ENCODE results near the gene TOB1. TPM values are rescaled to one million over a fixed set of nuclear protein-coding genes. Genes with fewer than 3 reads are reported as not detected.

The TOB1 gene
- polyA plus RNA-seq, 1 donor (not counting 4 experiments of a cell fraction or from before 2014, with no cell fraction given): 64.4 TPM

GRCh38 chr17:50899559-50900319 is 33.6 kb upstream of the TOB1 start:
- Histone ChIP-seq H3K27me3 (ENCODE audit: control insufficient read depth, extremely low read depth, insufficient read depth, low read length) (no peaks in the 10 kb centered on the region), H3K9ac (ENCODE audit: control insufficient read depth, extremely low read depth, insufficient read depth, low read length) (no peak overlapping the region), H3K9me3 (ENCODE audit: control insufficient read depth, low read depth, low read length) (no peaks in the 10 kb centered on the region), H3K27ac (ENCODE audit: control insufficient read depth, insufficient read depth, low read length) (no peak overlapping the region), H4K20me1 (ENCODE audit: control insufficient read depth, extremely low read depth, insufficient read depth, low read length) (no peaks in the 10 kb centered on the region), H3K4me3 (ENCODE audit: control insufficient read depth in 2 of 3, extremely low read depth in 1 of 3, insufficient read depth in 2 of 3, low read depth in 1 of 3, low read length in 3 of 3) (no peak overlapping the region), H3K4me1 (ENCODE audit: control insufficient read depth, extremely low read depth, insufficient read depth, low read length) (peaks cover 30% of the 10 kb centered on the region), H3K9me1 (ENCODE audit: control insufficient read depth, extremely low read depth, insufficient read depth, low read length) (no peaks in the 10 kb centered on the region), H2AFZ (ENCODE audit: control insufficient read depth, low read length) (no peak overlapping the region), H3K36me3 (ENCODE audit: control insufficient read depth in 2 of 2, extremely low read depth in 1 of 2, insufficient read depth in 2 of 2, low read length in 2 of 2) (no peaks in the 10 kb centered on the region), H3K79me2 (ENCODE audit: control insufficient read depth, insufficient read depth, low read length) (no peaks in the 10 kb centered on the region), H3K4me2 (ENCODE audit: control insufficient read depth, extremely low read depth, insufficient read depth, low read depth, low read length) (no peak overlapping the region)
- dilution Hi-C loops (cut with MboI; ENCODE audit: extremely low pct_ligation_motif_present, low sequenced_read_pairs): no loop called here
- FAIRE-seq: no peak
- DNase-seq (ENCODE audit: low read depth, low spot score): no peak
- TF ChIP-seq CTCF (optimal IDR thresholded peaks at IDR 0.05 in 1 of 3, IDR thresholded peaks at IDR 0.05 in 1 of 3, conservative IDR thresholded peaks at IDR 0.05 in 1 of 3; ENCODE audit: extremely low read depth in 1 of 3, insufficient read depth in 2 of 3, low read length in 3 of 3) (no peak), EZH2 (IDR thresholded peaks at IDR 0.05; ENCODE audit: low read length) (no peak)

GRCh38 chr17:50899005-50899460 is 32.9 kb upstream of the TOB1 start:
- Histone ChIP-seq H3K9me1 (ENCODE audit: control insufficient read depth, extremely low read depth, insufficient read depth, low read length) (no peaks in the 10 kb centered on the region), H3K4me2 (ENCODE audit: control insufficient read depth, extremely low read depth, insufficient read depth, low read depth, low read length) (no peak overlapping the region), H3K9me3 (ENCODE audit: control insufficient read depth, low read depth, low read length) (no peaks in the 10 kb centered on the region), H3K27me3 (ENCODE audit: control insufficient read depth, extremely low read depth, insufficient read depth, low read length) (no peaks in the 10 kb centered on the region), H4K20me1 (ENCODE audit: control insufficient read depth, extremely low read depth, insufficient read depth, low read length) (no peaks in the 10 kb centered on the region), H3K79me2 (ENCODE audit: control insufficient read depth, insufficient read depth, low read length) (no peaks in the 10 kb centered on the region), H3K27ac (ENCODE audit: control insufficient read depth, insufficient read depth, low read length) (no peak overlapping the region), H2AFZ (ENCODE audit: control insufficient read depth, low read length) (no peak overlapping the region), H3K4me1 (ENCODE audit: control insufficient read depth, extremely low read depth, insufficient read depth, low read length) (peaks cover 23% of the 10 kb centered on the region), H3K9ac (ENCODE audit: control insufficient read depth, extremely low read depth, insufficient read depth, low read length) (no peak overlapping the region), H3K36me3 (ENCODE audit: control insufficient read depth in 2 of 2, extremely low read depth in 1 of 2, insufficient read depth in 2 of 2, low read length in 2 of 2) (no peaks in the 10 kb centered on the region), H3K4me3 (ENCODE audit: control insufficient read depth in 2 of 3, extremely low read depth in 1 of 3, insufficient read depth in 2 of 3, low read depth in 1 of 3, low read length in 3 of 3) (no peak overlapping the region)
- dilution Hi-C loops (cut with MboI; ENCODE audit: extremely low pct_ligation_motif_present, low sequenced_read_pairs): no loop called here
- DNase-seq (ENCODE audit: low read depth, low spot score): no peak
- no peak for FAIRE-seq
- TF ChIP-seq CTCF (optimal IDR thresholded peaks at IDR 0.05 in 1 of 3, IDR thresholded peaks at IDR 0.05 in 1 of 3, conservative IDR thresholded peaks at IDR 0.05 in 1 of 3; ENCODE audit: extremely low read depth in 1 of 3, insufficient read depth in 2 of 3, low read length in 3 of 3) (no peak), EZH2 (IDR thresholded peaks at IDR 0.05; ENCODE audit: low read length) (no peak)
